HepG2 (cell line): ENCODE results near the gene ADGRG1. TPM values are rescaled to one million over a fixed set of nuclear protein-coding genes. Genes with fewer than 3 reads are reported as not detected.

ENCODE experiments used
- ELF3 ChIP-seq: IDR thresholded peaks from 2 replicates; pipeline ENCODE4 v1.6.1; 2016; ENCODE audit warnings: missing genetic modification reagents, missing compliant biosample characterization
- EP300 ChIP-seq, 3 experiments: sonication (generic) in 1 of 3; formaldehyde crosslinking in 1 of 3; IDR thresholded peaks; 2 replicates each; pipeline versions ENCODE4 v1.5.1 to v1.6.1; 2011 to 2020; ENCODE audit warnings: low read depth in 2 of 3, low read length in 2 of 3, borderline replicate concordance in 1 of 3, improper control_type of control experiment in 1 of 3, mild to moderate bottlenecking in 1 of 3, missing genetic modification reagents in 1 of 3, moderate library complexity in 1 of 3
- HNF1A ChIP-seq, 2 experiments: sonication (generic) in 1 of 2; formaldehyde crosslinking in 1 of 2; IDR thresholded peaks; 2 replicates each; pipeline versions ENCODE4 v1.4.0 to v1.6.1; 2016 to 2020; ENCODE audit warnings: borderline replicate concordance in 1 of 2, low read depth in 1 of 2, mild to moderate bottlenecking in 1 of 2, missing genetic modification reagents in 1 of 2
- HOMEZ ChIP-seq: IDR thresholded peaks from 2 replicates; pipeline ENCODE4 v1.6.1; 2016; ENCODE audit warnings: low read depth
- NFYB ChIP-seq: sonication (generic); formaldehyde crosslinking; IDR thresholded peaks from 2 replicates; pipeline ENCODE4 v1.4.0; 2020; ENCODE audit warnings: missing genetic modification reagents
- RXRB ChIP-seq: IDR thresholded peaks from 2 replicates; pipeline ENCODE4 v1.6.1; 2016; ENCODE audit warnings: borderline replicate concordance, missing genetic modification reagents, missing compliant biosample characterization
- SAFB2 ChIP-seq: sonication (generic); formaldehyde crosslinking; IDR thresholded peaks from 2 replicates; pipeline ENCODE4 v1.5.1; 2020; ENCODE audit warnings: missing genetic modification reagents, low read depth, mild to moderate bottlenecking, borderline replicate concordance
- SOX13 ChIP-seq, 3 experiments: fragments of 450-650 bp in 1 of 3; sonication (generic) in 1 of 3; formaldehyde crosslinking in 1 of 3; IDR thresholded peaks in 2 of 3; conservative IDR thresholded peaks in 1 of 3; 2 replicates each; pipeline versions ENCODE4 v1.5.0 to v1.6.1; 2016 to 2020; ENCODE audit warnings: antibody characterized with exemption in 1 of 3, mild to moderate bottlenecking in 1 of 3, missing compliant biosample characterization in 1 of 3, missing genetic modification reagents in 1 of 3, moderate library complexity in 1 of 3
- ZNF124 ChIP-seq: sonication (generic); formaldehyde crosslinking; IDR thresholded peaks from 2 replicates; pipeline ENCODE4 v1.4.0; 2020; ENCODE audit warnings: missing genetic modification reagents
- ZNF44 ChIP-seq: sonication (generic); formaldehyde crosslinking; IDR thresholded peaks from 2 replicates; pipeline ENCODE4 v1.5.1; 2020; ENCODE audit warnings: mild to moderate bottlenecking, missing genetic modification reagents
- ZNF609 ChIP-seq: sonication (generic); formaldehyde crosslinking; IDR thresholded peaks from 2 replicates; pipeline ENCODE4 v1.4.0; 2020; ENCODE audit warnings: mild to moderate bottlenecking, missing genetic modification reagents, borderline replicate concordance
- ZNF710 ChIP-seq: sonication (generic); formaldehyde crosslinking; IDR thresholded peaks from 2 replicates; pipeline ENCODE4 v1.5.0; 2020; ENCODE audit warnings: mild to moderate bottlenecking, missing genetic modification reagents, borderline replicate concordance
- polyA plus RNA-seq, 8 experiments: library from polyadenylated mRNA; depleted of rRNA in 3 of 8; stranded (reverse) in 7 of 8; unstranded in 1 of 8; fragments of >200 nt; fragmentation: Illumina TruSeq in 4 of 8; extraction: Trizol in 4 of 8; gene quantifications; 2 replicates each; pipeline versions ENCODE4 v1.2.1 to v1.2.3, GENCODE V29; 2011 to 2016; ENCODE audit warnings: low read depth in 4 of 8, missing spikeins in 1 of 8, mixed read lengths in 1 of 8; ENCODE audit not compliant: insufficient read depth in 1 of 8
- total RNA-seq, 5 experiments: library from RNA; depleted of rRNA; stranded (reverse); fragments of >200 nt; fragmentation: Illumina TruSeq; extraction: Trizol; gene quantifications; 2 replicates each; pipeline ENCODE4 v1.2.3, GENCODE V29; 2016; ENCODE audit warnings: low read depth in 1 of 5

Gene ADGRG1
- total and polyA plus RNA-seq, 2 of the 13 experiments (the other 11 are each of a cell fraction or from before 2014, with no cell fraction given), result 2.7 to 5.9 TPM

GRCh38 chr16:57700781-57701551 is 72.5 kb downstream of the ADGRG1 start (continued):
- TF ChIP-seq HNF1A (IDR thresholded peaks at IDR 0.05; ENCODE audit: low read depth) (0 out of 2 replicates have a peak, but pooled peaks have one; percentile 18), HNF1A (CRISPR knock-in tag; IDR thresholded peaks at IDR 0.05; ENCODE audit: borderline replicate concordance) (peak; percentile 75; the same call in 1 of the 2 replicates), RXRB (CRISPR knock-in tag) (0 out of 2 replicates have a peak, but pooled peaks have one; percentile 18), EP300 (IDR thresholded peaks at IDR 0.05; ENCODE audit: low read depth in 2 of 2, low read length in 2 of 2) (no peak), EP300 (CRISPR knock-in tag; IDR thresholded peaks at IDR 0.05; ENCODE audit: borderline replicate concordance) (peak; percentile 37; the same call in 1 of the 2 replicates), HOMEZ (CRISPR knock-in tag) (no peak), ZNF124 (CRISPR knock-in tag) (peak; percentile 21; the same call in 1 of the 2 replicates), ZNF710 (peak; percentile 76; the same call in 1 of the 2 replicates), SAFB2 (CRISPR knock-in tag) (0 out of 2 replicates have a peak, but pooled peaks have one; percentile 47), ELF3 (CRISPR knock-in tag) (0 out of 2 replicates have a peak, but pooled peaks have one; percentile 43), NFYB (CRISPR knock-in tag) (peak; percentile 7; the same call in 1 of the 2 replicates), SOX13 (IDR thresholded peaks at IDR 0.05) (0 out of 2 replicates have a peak, but pooled peaks have one; percentile 5), SOX13 (CRISPR knock-in tag; conservative IDR thresholded peaks at IDR 0.05 in 1 of 2, IDR thresholded peaks at IDR 0.05 in 1 of 2) (peak in 1 of 2 experiments; percentile 12; a peak in 2 of 4 replicates), ZNF609 (peak; percentile 10; the same call in 1 of the 2 replicates), ZNF44 (CRISPR knock-in tag) (0 out of 2 replicates have a peak, but pooled peaks have one; percentile 59)
